IPS DF 19.7 (cell line): ENCODE data around the gene TARP.
A peak's percentile ranks its signal among the peaks of the same experiment; 100 is the strongest.

Experiments used
- DNase-seq: peaks from one replicate; pipeline ENCODE4 v3.0.0-alpha.2; 2013; ENCODE audit warnings: low read depth, low spot score

Gene TARP

GRCh38 chr7:38273286-38273995 is at the start of gene TARP:
Gene TARP (minus strand): TSS chr7:38273636.
- no peak for DNase-seq

- no peak for DNase-seq
These were observed 49.7 kb upstream of the TARP start for GRCh38 chr7:38323156-38323555.

GRCh38 chr7:38322461-38322860 is 49.0 kb upstream of the TARP start:
- DNase-seq: no peak

GRCh38 chr7:38321967-38322366 is 48.5 kb upstream of the TARP start:
- DNase-seq: no peak

- DNase-seq: no peak
These were observed 48.1 kb upstream of the TARP start for GRCh38 chr7:38321515-38321944.

GRCh38 chr7:38321050-38321449 is 47.6 kb upstream of the TARP start:
- no peak for DNase-seq

- no peak for DNase-seq
These were observed 46.4 kb upstream of the TARP start for GRCh38 chr7:38319873-38320272.

- peak; percentile 78 for DNase-seq
These were observed 45.5 kb upstream of the TARP start for GRCh38 chr7:38318803-38319416.

GRCh38 chr7:38318241-38318640 is 44.8 kb upstream of the TARP start:
- no peak for DNase-seq

GRCh38 chr7:38317515-38317914 is 44.1 kb upstream of the TARP start:
- no peak for DNase-seq

- DNase-seq: no peak
These were observed 43.4 kb upstream of the TARP start for GRCh38 chr7:38316733-38317360.

GRCh38 chr7:38315410-38315809 is 42.0 kb upstream of the TARP start:
- no peak for DNase-seq

GRCh38 chr7:38312821-38313220 is 39.4 kb upstream of the TARP start:
- DNase-seq: no peak

- no peak for DNase-seq
These were observed 38.0 kb upstream of the TARP start for GRCh38 chr7:38311329-38311937.

GRCh38 chr7:38310591-38311101 is 37.2 kb upstream of the TARP start:
- no peak for DNase-seq

- no peak for DNase-seq
These were observed 36.1 kb upstream of the TARP start for GRCh38 chr7:38309555-38309954.

- DNase-seq: no peak
These were observed 34.7 kb upstream of the TARP start for GRCh38 chr7:38308140-38308539.

- no peak for DNase-seq
These were observed 34.2 kb upstream of the TARP start for GRCh38 chr7:38307640-38308039.

- no peak for DNase-seq
These were observed 33.5 kb upstream of the TARP start for GRCh38 chr7:38306914-38307313.

GRCh38 chr7:38306171-38306570 is 32.7 kb upstream of the TARP start:
- no peak for DNase-seq

- no peak for DNase-seq
These were observed 30.4 kb upstream of the TARP start for GRCh38 chr7:38303866-38304265.

GRCh38 chr7:38300175-38300574 is 26.7 kb upstream of the TARP start:
- DNase-seq: no peak
